Activated T-cell treated with anti-CD3 and anti-CD28 coated beads, Interleukin-2, amount 50 U/mL, for 48 hours (primary cell): ENCODE results near the gene EIF4E1B.

Experiments
- DNase-seq, 2 experiments: peaks; one replicate each; pipeline ENCODE4 v3.0.0-alpha.2; 2020

EIF4E1B gene

DNA sequence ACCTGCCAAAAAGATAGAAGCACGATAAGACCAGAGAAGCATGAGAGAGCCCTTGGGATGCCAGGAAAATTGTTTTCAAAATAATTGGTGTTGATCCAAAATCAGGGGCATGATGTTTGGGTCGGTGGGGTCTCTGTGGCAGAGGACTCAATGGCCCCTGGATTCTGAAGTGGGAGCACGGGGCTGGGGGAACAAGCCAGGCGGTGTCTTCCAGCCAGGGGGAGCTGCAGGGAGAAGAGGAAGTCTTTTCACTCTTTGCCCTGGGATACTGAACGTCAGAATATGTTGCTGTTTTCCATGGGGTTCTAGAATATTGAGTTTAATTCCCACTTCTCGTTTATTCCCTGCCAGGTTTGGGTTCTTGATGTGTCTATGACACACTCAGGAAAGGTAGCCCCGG, 37.2 kb downstream of the EIF4E1B start:
- no peak for DNase-seq

- no peak for DNase-seq
Measured at GRCh38 chr5:176670449-176670848, 40.0 kb downstream of the EIF4E1B start.

DNA sequence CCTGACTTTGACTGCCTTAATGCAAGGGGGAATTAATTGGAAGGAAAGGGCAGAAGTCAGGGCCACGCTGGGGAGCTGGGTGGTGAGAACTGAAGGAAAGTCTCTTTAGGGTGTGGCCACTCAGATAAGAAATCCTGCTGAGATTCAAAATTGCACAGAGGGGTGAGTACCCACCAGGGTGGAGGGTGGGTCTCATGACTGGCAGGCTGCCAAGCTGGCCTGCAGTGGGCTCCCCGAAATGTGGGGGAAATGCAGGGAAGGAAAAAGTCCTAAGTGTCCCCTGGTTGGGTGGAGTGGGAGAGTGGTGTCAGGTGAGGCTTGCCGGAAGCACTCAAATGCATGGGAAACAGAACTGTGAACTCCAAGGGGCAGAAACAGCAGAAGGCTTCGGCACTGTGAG, 40.9 kb downstream of the EIF4E1B start:
- DNase-seq, result no peak

DNA sequence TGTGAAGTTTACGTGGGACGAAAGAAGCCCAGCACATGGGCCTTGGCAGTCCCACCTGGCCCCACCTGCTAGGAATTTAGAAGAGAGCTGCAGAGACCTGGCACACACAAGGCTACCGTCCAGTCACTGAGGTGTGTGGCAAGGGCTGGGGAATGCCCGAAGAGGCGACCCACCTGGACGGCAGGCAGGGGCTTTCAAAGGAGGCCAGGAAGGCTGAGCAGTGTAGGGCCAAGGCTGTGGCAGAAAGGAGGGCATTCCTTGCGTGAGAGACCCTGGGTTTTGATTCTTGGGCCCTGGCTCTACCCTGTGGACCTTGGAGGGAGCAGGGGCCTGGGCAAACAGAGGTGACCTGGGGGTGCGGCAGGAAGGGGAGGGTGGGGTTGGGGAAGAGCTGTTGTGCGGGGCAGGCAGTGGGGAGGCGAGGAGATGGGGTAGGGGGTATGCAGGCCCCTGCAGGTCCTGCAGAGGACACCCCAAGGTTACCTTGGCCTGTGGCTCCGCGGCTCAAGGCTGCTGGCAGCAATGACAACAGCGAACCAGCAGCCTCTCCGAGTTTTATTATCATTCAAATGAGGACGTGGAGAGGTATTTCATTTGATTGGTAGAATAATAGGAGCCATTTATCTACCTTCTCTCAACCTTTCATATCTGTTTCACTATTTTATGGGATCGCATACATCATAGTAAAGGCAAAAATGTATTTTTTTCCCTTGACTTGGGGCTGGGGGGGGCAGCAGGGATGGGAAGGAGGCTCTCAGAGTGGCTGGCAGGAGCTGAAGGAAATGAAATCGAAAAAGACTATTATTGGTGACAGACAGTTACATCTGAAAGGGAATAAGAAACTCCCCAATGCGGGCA, 41.6 kb downstream of the EIF4E1B start:
- no peak for DNase-seq

GRCh38 chr5:176673651-176674583, 43.4 kb downstream of the EIF4E1B start:
- no peak for DNase-seq

DNA sequence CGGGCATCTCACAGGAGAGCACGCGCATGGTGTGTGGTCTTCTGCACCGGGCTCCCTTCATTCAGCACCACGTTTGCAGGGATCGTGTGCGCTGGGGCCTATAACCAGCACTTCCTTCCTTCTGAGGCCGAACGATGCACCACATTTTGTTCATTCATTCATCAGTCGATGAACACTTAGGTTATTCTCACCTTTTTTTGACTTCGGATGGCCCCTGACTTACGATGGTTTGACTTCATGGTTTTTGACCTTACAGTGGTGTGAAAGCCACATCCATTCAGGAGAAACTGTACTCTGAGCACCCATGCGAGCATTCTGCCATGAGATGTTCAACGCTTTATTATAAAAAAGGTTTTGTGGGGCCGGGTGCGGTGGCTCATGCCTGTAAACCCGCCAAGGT, 44.3 kb downstream of the EIF4E1B start:
- DNase-seq, result no peak

GRCh38 chr5:176675676-176676360, 45.3 kb downstream of the EIF4E1B start:
- no peak for DNase-seq

DNA sequence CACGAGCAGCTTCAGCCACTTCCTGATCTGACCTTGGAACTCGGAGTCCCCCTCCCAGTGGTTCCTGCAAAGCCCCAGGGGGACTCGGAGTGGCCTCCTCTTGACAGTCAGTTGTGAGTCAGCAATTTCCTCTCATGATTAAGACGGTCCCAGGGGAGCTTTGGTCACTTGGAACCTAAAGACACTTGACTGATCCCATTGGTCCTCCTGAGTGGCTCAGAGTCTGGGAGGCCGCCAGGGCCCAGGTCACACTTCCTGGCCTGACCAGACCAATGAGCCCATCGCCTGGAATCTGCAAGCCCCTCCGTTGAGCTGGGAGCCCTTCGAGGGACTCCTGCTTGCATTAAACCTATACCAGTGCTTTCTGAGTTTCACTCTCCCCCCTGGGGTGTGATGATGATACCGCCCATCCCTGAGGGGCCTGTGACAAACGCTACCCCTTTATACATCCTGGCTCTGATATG, 45.9 kb downstream of the EIF4E1B start:
- no peak for DNase-seq

- DNase-seq, result no peak
Measured at GRCh38 chr5:176677209-176677939, 46.9 kb downstream of the EIF4E1B start.

- DNase-seq, result no peak
Measured at GRCh38 chr5:176678584-176678983, 48.1 kb downstream of the EIF4E1B start.

- no peak for DNase-seq
Measured at GRCh38 chr5:176679365-176680225, 49.1 kb downstream of the EIF4E1B start.

GRCh38 chr5:176680226-176680563, 49.7 kb downstream of the EIF4E1B start:
- no peak for DNase-seq

GRCh38 chr5:176682016-176682531, 51.6 kb downstream of the EIF4E1B start:
- no peak for DNase-seq

- no peak for DNase-seq
Measured at GRCh38 chr5:176685010-176685409, 54.5 kb downstream of the EIF4E1B start.

GRCh38 chr5:176687247-176687646, 56.8 kb downstream of the EIF4E1B start:
- no peak for DNase-seq

- DNase-seq, result no peak
Measured at GRCh38 chr5:176687881-176688280, 57.4 kb downstream of the EIF4E1B start.

DNA sequence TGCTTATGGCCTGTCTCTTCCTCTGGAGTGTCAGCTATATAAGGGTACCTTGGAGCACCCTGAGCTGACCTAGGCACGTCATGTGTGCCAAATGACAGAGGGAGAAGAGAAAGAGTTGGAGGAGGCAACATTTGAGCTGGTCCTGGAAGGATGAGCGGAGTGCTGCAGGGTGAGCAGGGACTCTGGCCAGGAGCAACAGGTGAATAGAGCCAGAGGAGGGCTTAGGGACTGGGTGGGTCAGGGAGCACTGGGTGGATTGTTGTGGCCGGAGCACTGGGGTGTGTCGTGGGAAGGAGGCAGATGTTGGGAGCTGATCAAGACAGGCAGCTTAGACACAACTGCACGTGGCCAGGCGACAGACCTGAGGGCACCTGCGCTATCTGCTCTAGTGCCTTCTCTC, 60.4 kb downstream of the EIF4E1B start:
- DNase-seq, result no peak

DNA sequence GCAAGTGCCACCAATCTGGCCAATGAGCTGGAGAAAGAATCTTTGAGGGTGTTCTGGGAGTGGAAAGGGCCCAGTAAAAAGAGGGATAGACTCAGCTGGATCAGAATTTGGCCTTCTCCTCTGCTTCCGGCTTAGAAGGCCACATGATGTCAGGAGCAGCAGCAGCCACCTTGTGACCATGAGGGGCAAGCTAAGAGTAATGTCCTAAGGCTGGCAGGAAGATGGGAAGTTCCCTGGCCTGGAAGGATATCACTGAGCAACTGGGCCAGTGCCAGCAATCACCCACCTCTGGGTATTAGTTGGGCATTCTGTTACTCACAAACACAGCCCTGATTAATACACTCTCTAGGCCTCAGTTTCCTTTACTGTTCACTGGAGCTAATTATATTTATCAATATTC, 61.0 kb downstream of the EIF4E1B start:
- no peak for DNase-seq

GRCh38 chr5:176692326-176692725, 61.9 kb downstream of the EIF4E1B start:
- no peak for DNase-seq

GRCh38 chr5:176692839-176693476, 62.5 kb downstream of the EIF4E1B start:
- DNase-seq, result no peak

GRCh38 chr5:176693477-176693851, 63.0 kb downstream of the EIF4E1B start:
- no peak for DNase-seq
